ENCODE measurements around the gene WDFY1. TPM values are rescaled to one million over a fixed set of nuclear protein-coding genes. Genes with fewer than 3 reads are reported as not detected.

WDFY1 gene
- total RNA-seq, 2 experiments from 2014 or later, result 33.3 to 45.3 TPM

DNA sequence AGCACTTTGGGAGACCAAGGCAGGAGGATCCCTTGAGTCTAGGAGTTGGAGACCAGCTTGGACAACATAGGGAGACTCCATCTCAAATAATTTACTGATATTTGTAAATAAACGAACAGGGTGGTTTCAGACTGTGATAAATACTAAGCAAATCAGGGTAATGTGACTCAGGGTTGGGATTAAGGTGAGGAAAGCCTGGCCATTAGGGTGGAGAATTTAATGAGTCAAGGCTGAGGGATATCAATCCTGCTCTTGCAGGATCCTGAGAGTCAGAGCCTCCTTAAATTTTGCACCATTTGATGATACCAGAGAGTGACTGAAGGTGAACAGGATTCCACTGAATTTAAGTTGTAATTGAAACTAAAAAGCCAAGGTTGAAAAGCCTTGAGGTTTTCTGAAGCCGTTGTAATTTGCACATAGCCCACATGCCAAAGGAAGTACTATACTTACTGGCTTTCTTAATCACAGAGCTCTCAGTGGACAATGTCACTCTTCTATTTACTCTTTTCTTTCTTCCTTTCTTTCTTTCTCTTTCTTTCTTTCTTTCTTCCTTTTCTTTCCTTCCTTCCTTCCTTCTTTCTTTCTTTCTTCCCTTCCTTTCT lies 79.1 kb downstream of the WDFY1 start:
- no peaks in the 10 kb centered on the region for H3K79me2 ChIP-seq (ENCODE audit: insufficient read depth, low read depth, low read length)
- peak; percentile 22 for DNase-seq (ENCODE audit: low spot score)
- POLR2A ChIA-PET, result interaction anchor here (0.7 to 1.8 kb wide), 3 partner anchors 14 to 31 kb away, joined by 3 to 4 read pairs (median 3); no protein-coding TSS in a partner anchor
- no peak overlapping the region for H2AFZ ChIP-seq (ENCODE audit: low read length)
- TF ChIP-seq EZH2phosphoT487 (IDR thresholded peaks at IDR 0.05; ENCODE audit: borderline replicate concordance, low read depth, low read length), result no peak
- TF ChIP-seq, protein P1, sequence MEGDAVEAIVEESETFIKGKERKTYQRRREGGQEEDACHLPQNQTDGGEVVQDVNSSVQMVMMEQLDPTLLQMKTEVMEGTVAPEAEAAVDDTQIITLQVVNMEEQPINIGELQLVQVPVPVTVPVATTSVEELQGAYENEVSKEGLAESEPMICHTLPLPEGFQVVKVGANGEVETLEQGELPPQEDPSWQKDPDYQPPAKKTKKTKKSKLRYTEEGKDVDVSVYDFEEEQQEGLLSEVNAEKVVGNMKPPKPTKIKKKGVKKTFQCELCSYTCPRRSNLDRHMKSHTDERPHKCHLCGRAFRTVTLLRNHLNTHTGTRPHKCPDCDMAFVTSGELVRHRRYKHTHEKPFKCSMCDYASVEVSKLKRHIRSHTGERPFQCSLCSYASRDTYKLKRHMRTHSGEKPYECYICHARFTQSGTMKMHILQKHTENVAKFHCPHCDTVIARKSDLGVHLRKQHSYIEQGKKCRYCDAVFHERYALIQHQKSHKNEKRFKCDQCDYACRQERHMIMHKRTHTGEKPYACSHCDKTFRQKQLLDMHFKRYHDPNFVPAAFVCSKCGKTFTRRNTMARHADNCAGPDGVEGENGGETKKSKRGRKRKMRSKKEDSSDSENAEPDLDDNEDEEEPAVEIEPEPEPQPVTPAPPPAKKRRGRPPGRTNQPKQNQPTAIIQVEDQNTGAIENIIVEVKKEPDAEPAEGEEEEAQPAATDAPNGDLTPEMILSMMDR (conservative IDR thresholded peaks at IDR 0.05; ENCODE audit: low read length), result no peak
- intact Hi-C loops (cut with micrococcal nuclease; ENCODE audit: unreplicated experiment), result loop anchor here (10.0 kb wide), 1 partner anchor 411 kb away; no protein-coding TSS in a partner anchor
- no peaks in the 10 kb centered on the region for H3K9me3 ChIP-seq (ENCODE audit: low read length)
- H3K4me3 ChIP-seq (ENCODE audit: low read depth, low read length, poor library complexity, severe bottlenecking), result no peak overlapping the region
- H3K27ac ChIP-seq (ENCODE audit: low read depth, low read length, poor library complexity, severe bottlenecking), result no peak overlapping the region
- H3K4me2 ChIP-seq (ENCODE audit: low read length), result no peak overlapping the region
- no TSS peak for BruUV-seq (replicated peaks)
- H4K20me1 ChIP-seq (ENCODE audit: insufficient read depth, low read length), result no peaks in the 10 kb centered on the region
- CTCF ChIA-PET (ENCODE audit: unreplicated experiment), result no interaction called here
- H3K4me1 ChIP-seq (ENCODE audit: insufficient read depth, low read length, poor library complexity, severe bottlenecking), result peaks cover 16% of the 10 kb centered on the region
- H3K9me2 ChIP-seq (ENCODE audit: insufficient read depth, low read length), result no peaks in the 10 kb centered on the region
- H3K36me3 ChIP-seq (ENCODE audit: insufficient read depth, low read length), result no peaks in the 10 kb centered on the region

DNA sequence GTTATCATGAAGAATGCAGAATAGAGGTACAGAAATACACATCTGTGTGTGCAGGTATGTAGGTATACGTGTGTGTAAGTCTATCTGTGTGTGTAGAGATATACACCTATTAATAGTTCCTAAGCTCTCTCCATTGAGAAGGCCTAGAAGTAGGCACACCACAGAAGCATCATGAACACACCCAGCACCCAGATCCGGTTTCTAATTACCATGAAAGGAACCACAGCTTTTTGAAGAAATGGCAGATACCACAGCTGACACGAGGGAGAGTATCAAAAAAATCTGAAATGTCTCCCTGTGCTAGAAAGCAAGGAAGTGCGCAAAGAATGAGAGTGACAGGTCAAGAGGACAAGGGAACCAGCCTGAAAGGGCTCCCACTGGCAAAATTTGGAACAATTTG lies 80.0 kb downstream of the WDFY1 start:
- no peak overlapping the region for H3K27ac ChIP-seq (ENCODE audit: low read depth, low read length, poor library complexity, severe bottlenecking)
- H3K9me3 ChIP-seq (ENCODE audit: low read length), result no peaks in the 10 kb centered on the region
- no peaks in the 10 kb centered on the region for H3K79me2 ChIP-seq (ENCODE audit: insufficient read depth, low read depth, low read length)
- no peak overlapping the region for H3K4me2 ChIP-seq (ENCODE audit: low read length)
- TF ChIP-seq, protein P1 (conservative IDR thresholded peaks at IDR 0.05; ENCODE audit: low read length), result no peak
- no peak for TF ChIP-seq EZH2phosphoT487 (IDR thresholded peaks at IDR 0.05; ENCODE audit: borderline replicate concordance, low read depth, low read length)
- peak; percentile 7 for DNase-seq (ENCODE audit: low spot score)
- H2AFZ ChIP-seq (ENCODE audit: low read length), result no peak overlapping the region
- no TSS peak for BruUV-seq (replicated peaks)
- intact Hi-C loops (cut with micrococcal nuclease; ENCODE audit: unreplicated experiment), result loop anchor here (10.0 kb wide), 1 partner anchor 410 kb away; no protein-coding TSS in a partner anchor
- no peak overlapping the region for H3K4me3 ChIP-seq (ENCODE audit: low read depth, low read length, poor library complexity, severe bottlenecking)
- ChIA-PET CTCF (ENCODE audit: unreplicated experiment) (no interaction called here), POLR2A (interaction anchor here (0.7 to 1.8 kb wide), 4 partner anchors 15 to 189 kb away, joined by 3 to 4 read pairs (median 3); no protein-coding TSS in a partner anchor)
- H3K4me1 ChIP-seq (ENCODE audit: insufficient read depth, low read length, poor library complexity, severe bottlenecking), result peaks cover 16% of the 10 kb centered on the region
- H3K36me3 ChIP-seq (ENCODE audit: insufficient read depth, low read length), result no peaks in the 10 kb centered on the region
- H3K9me2 ChIP-seq (ENCODE audit: insufficient read depth, low read length), result no peaks in the 10 kb centered on the region
- no peaks in the 10 kb centered on the region for H4K20me1 ChIP-seq (ENCODE audit: insufficient read depth, low read length)

DNA sequence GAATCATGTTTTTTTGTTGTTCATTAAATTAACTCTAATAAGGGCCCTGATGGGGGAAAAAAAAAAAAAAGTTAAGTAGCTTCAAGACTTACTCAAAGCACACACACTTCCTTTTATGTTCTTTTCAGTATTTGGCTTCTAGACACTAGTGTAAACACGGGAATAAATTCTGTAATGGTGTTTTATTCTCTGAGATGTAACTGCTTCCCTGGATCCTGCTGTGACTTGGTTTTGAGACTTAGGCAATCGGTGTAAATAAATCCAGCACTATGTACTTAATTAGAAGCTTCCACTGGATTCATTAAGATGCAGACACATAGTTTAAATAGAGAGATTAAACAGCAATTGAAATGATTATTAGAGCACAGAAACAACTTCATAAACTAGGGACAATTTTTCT lies 81.6 kb downstream of the WDFY1 start:
- H3K9me2 ChIP-seq (ENCODE audit: insufficient read depth, low read length), result no peaks in the 10 kb centered on the region
- no TSS peak for BruUV-seq (replicated peaks)
- peaks cover 16% of the 10 kb centered on the region for H3K4me1 ChIP-seq (ENCODE audit: insufficient read depth, low read length, poor library complexity, severe bottlenecking)
- no peak for DNase-seq (ENCODE audit: low spot score)
- H3K4me3 ChIP-seq (ENCODE audit: low read depth, low read length, poor library complexity, severe bottlenecking), result no peak overlapping the region
- H3K79me2 ChIP-seq (ENCODE audit: insufficient read depth, low read depth, low read length), result no peaks in the 10 kb centered on the region
- no peak overlapping the region for H3K4me2 ChIP-seq (ENCODE audit: low read length)
- no peaks in the 10 kb centered on the region for H4K20me1 ChIP-seq (ENCODE audit: insufficient read depth, low read length)
- no peak overlapping the region for H3K27ac ChIP-seq (ENCODE audit: low read depth, low read length, poor library complexity, severe bottlenecking)
- TF ChIP-seq, protein P1 (conservative IDR thresholded peaks at IDR 0.05; ENCODE audit: low read length), result no peak
- H3K9me3 ChIP-seq (ENCODE audit: low read length), result no peaks in the 10 kb centered on the region
- intact Hi-C loops (cut with micrococcal nuclease; ENCODE audit: unreplicated experiment), result loop anchor here (10.0 kb wide), 1 partner anchor 409 kb away; no protein-coding TSS in a partner anchor
- CTCF ChIA-PET (ENCODE audit: unreplicated experiment), result no interaction called here
- POLR2A ChIA-PET, result interaction anchor here (0.5 to 0.7 kb wide), 3 partner anchors 23 to 444 kb away, joined by 3 read pairs; no protein-coding TSS in a partner anchor
- no peaks in the 10 kb centered on the region for H3K36me3 ChIP-seq (ENCODE audit: insufficient read depth, low read length)
- no peak overlapping the region for H2AFZ ChIP-seq (ENCODE audit: low read length)
